ENCODE data around the gene ARHGAP15.

The ARHGAP15 gene

DNA sequence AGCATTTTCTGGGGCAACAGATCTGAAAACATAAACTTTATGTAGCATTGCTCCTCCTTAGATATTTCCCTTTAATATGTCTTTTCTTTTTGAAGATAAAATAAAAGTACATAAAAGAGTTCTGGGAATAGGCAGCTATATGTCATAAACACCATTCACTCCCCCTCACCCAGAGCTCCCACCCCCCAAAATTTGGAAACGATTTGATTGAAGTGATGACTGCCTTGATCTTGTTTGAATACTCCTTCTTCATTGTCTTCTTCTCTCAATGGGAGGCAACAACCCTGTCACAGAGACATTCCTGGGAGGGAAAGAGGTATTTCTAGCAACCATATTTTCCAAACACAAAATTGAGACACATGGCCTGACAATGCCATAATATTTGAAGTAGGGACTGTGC lies 369.3 kb downstream of the ARHGAP15 start:
- no peak overlapping the region for H3K27ac ChIP-seq (ENCODE audit: low read length)
- WGBS (ENCODE audit: insufficient coverage, insufficient read length) = no CpG with 5 or more reads among the region's 1 CpG
- no peak for DNase-seq (ENCODE audit: low read depth, low spot score)
- no peaks in the 10 kb centered on the region for H3K36me3 ChIP-seq (ENCODE audit: control insufficient read depth, insufficient read depth, low read length)
- H3K9me3 ChIP-seq (ENCODE audit: control insufficient read depth, insufficient read depth, low read length) = no peaks in the 10 kb centered on the region
- H3K27me3 ChIP-seq (ENCODE audit: control insufficient read depth, insufficient read depth, low read length) = no peaks in the 10 kb centered on the region
- H3K4me1 ChIP-seq (ENCODE audit: control insufficient read depth, insufficient read depth, low read length) = no peaks in the 10 kb centered on the region
- no peak overlapping the region for H3K4me3 ChIP-seq (ENCODE audit: low read length)

DNA sequence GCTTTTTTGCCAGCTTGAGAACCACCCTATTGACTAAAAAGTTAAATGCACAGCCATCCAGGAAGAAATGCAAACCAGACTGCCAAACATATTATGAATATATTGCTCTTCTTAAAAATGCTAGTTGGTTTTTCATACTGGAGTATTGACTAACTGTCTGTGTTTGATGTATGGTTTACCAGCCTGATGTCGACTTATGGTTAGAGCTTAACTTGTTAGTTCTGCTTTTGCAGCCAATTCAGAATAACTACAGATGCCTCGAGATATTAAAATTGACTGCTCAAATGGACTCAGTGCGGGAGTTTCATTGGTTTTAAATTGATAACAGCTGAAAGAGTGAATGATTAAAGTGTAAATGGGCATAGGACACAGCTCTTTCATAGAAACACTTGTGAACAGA lies 369.8 kb downstream of the ARHGAP15 start:
- H3K4me1 ChIP-seq (ENCODE audit: control insufficient read depth, insufficient read depth, low read length) = no peaks in the 10 kb centered on the region
- no peak overlapping the region for H3K4me3 ChIP-seq (ENCODE audit: low read length)
- no peaks in the 10 kb centered on the region for H3K36me3 ChIP-seq (ENCODE audit: control insufficient read depth, insufficient read depth, low read length)
- H3K27me3 ChIP-seq (ENCODE audit: control insufficient read depth, insufficient read depth, low read length) = no peaks in the 10 kb centered on the region
- H3K9me3 ChIP-seq (ENCODE audit: control insufficient read depth, insufficient read depth, low read length) = no peaks in the 10 kb centered on the region
- no peak for DNase-seq (ENCODE audit: low read depth, low spot score)
- H3K27ac ChIP-seq (ENCODE audit: low read length) = no peak overlapping the region
- WGBS (ENCODE audit: insufficient coverage, insufficient read length) = no CpG with 5 or more reads among the region's 3 CpGs

DNA sequence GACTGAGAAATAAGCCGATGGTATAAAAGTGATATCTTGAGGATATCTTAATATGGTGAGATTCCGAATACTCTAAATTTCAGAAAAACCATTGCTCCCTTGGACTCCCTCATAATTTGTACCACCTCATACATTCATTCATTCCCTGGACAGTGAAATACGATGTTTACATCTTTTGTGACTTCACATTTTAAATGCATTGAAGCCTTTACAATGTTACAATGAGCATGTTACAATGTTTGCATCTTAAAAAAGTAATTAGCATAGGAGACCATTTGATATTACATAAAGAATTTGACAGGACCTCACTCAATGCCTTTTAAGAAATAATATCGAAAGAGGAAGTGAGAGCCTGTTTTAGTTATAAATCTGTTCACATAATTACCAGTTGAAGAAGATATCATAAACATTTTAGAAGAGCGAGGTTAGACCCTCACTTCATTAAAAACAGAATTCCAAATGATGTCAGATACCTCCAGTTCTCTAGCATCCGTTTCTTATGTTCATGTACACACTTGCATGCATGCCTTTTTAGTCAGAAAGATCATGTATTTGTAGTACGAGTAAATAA lies 372.0 kb downstream of the ARHGAP15 start:
- WGBS (ENCODE audit: insufficient coverage, insufficient read length) = no CpG with 5 or more reads among the region's 7 CpGs
- Histone ChIP-seq H3K36me3 (ENCODE audit: control insufficient read depth, insufficient read depth, low read length) (no peaks in the 10 kb centered on the region), H3K27me3 (ENCODE audit: control insufficient read depth, insufficient read depth, low read length) (no peaks in the 10 kb centered on the region), H3K4me1 (ENCODE audit: control insufficient read depth, insufficient read depth, low read length) (no peaks in the 10 kb centered on the region), H3K4me3 (ENCODE audit: low read length) (no peak overlapping the region), H3K27ac (ENCODE audit: low read length) (no peak overlapping the region), H3K9me3 (ENCODE audit: control insufficient read depth, insufficient read depth, low read length) (no peaks in the 10 kb centered on the region)
- DNase-seq (ENCODE audit: low read depth, low spot score) = no peak

DNA sequence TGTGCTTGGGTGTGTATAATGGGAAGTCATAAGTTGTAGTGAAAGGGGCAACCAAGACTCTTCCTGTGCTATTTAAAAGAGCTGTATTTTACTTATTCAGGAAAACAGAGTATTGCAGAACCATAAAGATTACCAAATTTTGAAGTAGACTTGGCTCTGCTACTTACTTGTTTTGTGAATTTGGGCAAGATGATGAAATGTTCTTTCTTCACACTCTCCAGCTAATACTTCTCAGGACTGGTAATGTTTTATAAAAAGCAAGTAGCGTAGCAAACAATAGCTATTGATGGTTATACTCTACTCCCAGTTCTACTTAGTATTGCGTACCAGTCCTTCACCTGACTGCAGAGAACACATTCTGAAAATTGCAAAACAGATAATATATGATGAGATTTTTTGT lies 374.1 kb downstream of the ARHGAP15 start:
- Histone ChIP-seq H3K36me3 (ENCODE audit: control insufficient read depth, insufficient read depth, low read length) (no peaks in the 10 kb centered on the region), H3K27ac (ENCODE audit: low read length) (no peak overlapping the region), H3K27me3 (ENCODE audit: control insufficient read depth, insufficient read depth, low read length) (no peaks in the 10 kb centered on the region), H3K9me3 (ENCODE audit: control insufficient read depth, insufficient read depth, low read length) (no peaks in the 10 kb centered on the region), H3K4me3 (ENCODE audit: low read length) (no peak overlapping the region), H3K4me1 (ENCODE audit: control insufficient read depth, insufficient read depth, low read length) (no peaks in the 10 kb centered on the region)
- WGBS (ENCODE audit: insufficient coverage, insufficient read length) = no CpG with 5 or more reads among the region's 2 CpGs
- no peak for DNase-seq (ENCODE audit: low read depth, low spot score)

DNA sequence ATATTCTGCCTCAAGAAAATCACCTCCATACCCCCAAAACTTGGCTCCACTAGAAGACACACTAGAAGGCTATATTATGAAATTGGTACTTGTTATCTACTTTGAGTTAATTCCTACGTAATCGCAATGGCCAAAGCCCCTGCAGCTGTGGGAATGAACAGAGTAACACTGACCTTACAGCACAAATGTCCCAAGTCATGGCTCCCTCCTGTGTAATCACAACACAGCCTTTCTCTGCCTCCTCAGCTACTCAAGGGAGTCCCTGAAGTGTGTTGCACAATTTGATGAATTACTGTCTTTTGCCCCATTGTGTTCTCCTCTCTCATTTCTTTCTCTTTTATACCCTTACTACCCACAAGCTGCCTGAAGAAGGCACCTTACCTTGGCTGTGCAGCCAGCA lies 375.2 kb downstream of the ARHGAP15 start:
- no CpG with 5 or more reads among the region's 2 CpGs for WGBS (ENCODE audit: insufficient coverage, insufficient read length)
- Histone ChIP-seq H3K36me3 (ENCODE audit: control insufficient read depth, insufficient read depth, low read length) (no peaks in the 10 kb centered on the region), H3K9me3 (ENCODE audit: control insufficient read depth, insufficient read depth, low read length) (no peaks in the 10 kb centered on the region), H3K4me1 (ENCODE audit: control insufficient read depth, insufficient read depth, low read length) (no peaks in the 10 kb centered on the region), H3K27ac (ENCODE audit: low read length) (no peak overlapping the region), H3K4me3 (ENCODE audit: low read length) (no peak overlapping the region), H3K27me3 (ENCODE audit: control insufficient read depth, insufficient read depth, low read length) (no peaks in the 10 kb centered on the region)
- DNase-seq (ENCODE audit: low read depth, low spot score) = no peak

DNA sequence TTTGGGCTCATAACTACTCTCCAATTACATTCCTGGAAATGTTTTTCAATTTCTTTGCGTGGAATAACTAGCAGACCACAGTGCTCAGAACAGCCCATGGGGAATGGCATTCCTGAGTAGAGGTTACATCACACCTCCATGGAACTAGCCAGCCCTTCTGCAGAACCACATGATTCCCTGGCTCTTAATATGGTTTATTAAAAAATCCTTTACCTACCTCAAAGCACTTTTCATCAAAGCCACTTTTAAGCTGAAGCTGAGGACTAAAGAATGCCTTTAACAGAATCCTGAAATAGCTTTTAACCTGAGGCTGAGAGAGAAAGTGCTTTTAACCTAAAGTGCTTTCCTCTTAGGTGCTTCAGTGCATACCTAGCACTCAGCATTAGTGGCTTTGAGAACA lies 376.3 kb downstream of the ARHGAP15 start:
- no peak for DNase-seq (ENCODE audit: low read depth, low spot score)
- Histone ChIP-seq H3K27ac (ENCODE audit: low read length) (no peak overlapping the region), H3K27me3 (ENCODE audit: control insufficient read depth, insufficient read depth, low read length) (no peaks in the 10 kb centered on the region), H3K4me3 (ENCODE audit: low read length) (no peak overlapping the region), H3K36me3 (ENCODE audit: control insufficient read depth, insufficient read depth, low read length) (no peaks in the 10 kb centered on the region), H3K9me3 (ENCODE audit: control insufficient read depth, insufficient read depth, low read length) (no peaks in the 10 kb centered on the region), H3K4me1 (ENCODE audit: control insufficient read depth, insufficient read depth, low read length) (no peaks in the 10 kb centered on the region)
- WGBS (ENCODE audit: insufficient coverage, insufficient read length) = no CpG with 5 or more reads among the region's 1 CpG

DNA sequence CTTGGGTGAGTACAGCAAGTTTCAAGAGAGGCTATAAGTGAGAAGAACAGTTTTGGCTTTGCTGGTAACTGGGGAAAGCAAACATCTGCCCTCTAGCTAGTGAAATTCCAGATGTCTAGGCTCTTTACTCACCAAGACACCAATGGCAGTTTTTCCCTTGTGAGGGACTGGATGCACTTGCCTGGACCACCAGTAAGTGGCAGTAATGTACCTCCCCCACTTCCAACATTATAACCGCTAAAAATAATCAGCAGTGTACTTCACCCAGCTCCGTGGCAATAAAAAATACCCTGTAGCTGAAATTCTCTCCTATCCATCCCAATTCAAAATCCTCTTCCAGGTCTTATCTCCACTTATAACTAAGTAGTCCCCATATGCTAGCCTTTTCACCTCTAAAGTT lies 383.9 kb downstream of the ARHGAP15 start:
- Histone ChIP-seq H3K9me3 (ENCODE audit: control insufficient read depth, insufficient read depth, low read length) (no peaks in the 10 kb centered on the region), H3K27me3 (ENCODE audit: control insufficient read depth, insufficient read depth, low read length) (no peaks in the 10 kb centered on the region), H3K4me1 (ENCODE audit: control insufficient read depth, insufficient read depth, low read length) (no peaks in the 10 kb centered on the region), H3K36me3 (ENCODE audit: control insufficient read depth, insufficient read depth, low read length) (no peaks in the 10 kb centered on the region), H3K4me3 (ENCODE audit: low read length) (no peak overlapping the region), H3K27ac (ENCODE audit: low read length) (no peak overlapping the region)
- peak; percentile 33 for DNase-seq (ENCODE audit: low read depth, low spot score)
- WGBS (ENCODE audit: insufficient coverage, insufficient read length) = no CpG with 5 or more reads among the region's 2 CpGs

DNA sequence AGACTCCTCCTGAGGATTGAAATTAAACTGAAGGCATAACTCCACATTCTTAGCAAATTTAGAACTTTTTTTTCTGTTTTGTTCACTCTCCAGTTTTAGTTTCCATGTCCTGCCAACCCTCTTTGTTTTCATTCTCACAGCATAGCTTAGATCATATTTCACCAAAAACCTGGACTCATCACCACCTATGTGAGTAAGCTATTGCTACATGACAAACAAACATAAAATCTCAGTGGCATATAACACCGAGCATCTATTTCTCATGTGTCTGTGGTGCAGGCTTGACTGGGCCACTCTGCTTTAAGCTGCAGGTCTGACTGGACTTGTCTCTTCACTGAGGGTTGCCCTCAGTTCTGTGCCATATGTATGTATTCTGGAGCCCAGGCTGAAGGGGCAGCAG lies 385.2 kb downstream of the ARHGAP15 start:
- Histone ChIP-seq H3K27me3 (ENCODE audit: control insufficient read depth, insufficient read depth, low read length) (no peaks in the 10 kb centered on the region), H3K9me3 (ENCODE audit: control insufficient read depth, insufficient read depth, low read length) (no peaks in the 10 kb centered on the region), H3K36me3 (ENCODE audit: control insufficient read depth, insufficient read depth, low read length) (no peaks in the 10 kb centered on the region), H3K4me3 (ENCODE audit: low read length) (no peak overlapping the region), H3K4me1 (ENCODE audit: control insufficient read depth, insufficient read depth, low read length) (no peaks in the 10 kb centered on the region), H3K27ac (ENCODE audit: low read length) (no peak overlapping the region)
- no peak for DNase-seq (ENCODE audit: low read depth, low spot score)
- no CpG with 5 or more reads among the region's 1 CpG for WGBS (ENCODE audit: insufficient coverage, insufficient read length)

DNA sequence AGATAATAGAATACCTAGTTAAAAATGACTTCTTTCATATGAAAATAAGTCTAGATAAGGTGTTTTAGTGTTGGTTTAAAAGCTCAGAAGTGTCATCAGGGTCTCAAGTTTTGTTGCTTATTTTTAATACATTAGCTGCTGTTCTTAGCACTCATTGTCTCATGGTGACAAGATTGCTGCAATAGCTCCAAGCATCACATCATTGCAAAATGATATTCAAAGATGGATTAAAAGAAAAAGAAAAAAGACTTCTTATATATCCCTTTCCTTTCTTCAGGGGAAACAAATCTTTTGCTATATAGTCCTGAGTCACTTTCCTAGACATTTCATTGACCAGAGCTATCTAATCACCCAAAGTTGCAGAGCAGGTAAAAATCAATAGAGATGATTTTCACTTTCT lies 386.1 kb downstream of the ARHGAP15 start:
- DNase-seq (ENCODE audit: low read depth, low spot score) = no peak
- no peaks in the 10 kb centered on the region for H3K27me3 ChIP-seq (ENCODE audit: control insufficient read depth, insufficient read depth, low read length)
- H3K4me3 ChIP-seq (ENCODE audit: low read length) = no peak overlapping the region
- H3K4me1 ChIP-seq (ENCODE audit: control insufficient read depth, insufficient read depth, low read length) = no peaks in the 10 kb centered on the region
- no peaks in the 10 kb centered on the region for H3K36me3 ChIP-seq (ENCODE audit: control insufficient read depth, insufficient read depth, low read length)
- no peaks in the 10 kb centered on the region for H3K9me3 ChIP-seq (ENCODE audit: control insufficient read depth, insufficient read depth, low read length)
- H3K27ac ChIP-seq (ENCODE audit: low read length) = no peak overlapping the region

DNA sequence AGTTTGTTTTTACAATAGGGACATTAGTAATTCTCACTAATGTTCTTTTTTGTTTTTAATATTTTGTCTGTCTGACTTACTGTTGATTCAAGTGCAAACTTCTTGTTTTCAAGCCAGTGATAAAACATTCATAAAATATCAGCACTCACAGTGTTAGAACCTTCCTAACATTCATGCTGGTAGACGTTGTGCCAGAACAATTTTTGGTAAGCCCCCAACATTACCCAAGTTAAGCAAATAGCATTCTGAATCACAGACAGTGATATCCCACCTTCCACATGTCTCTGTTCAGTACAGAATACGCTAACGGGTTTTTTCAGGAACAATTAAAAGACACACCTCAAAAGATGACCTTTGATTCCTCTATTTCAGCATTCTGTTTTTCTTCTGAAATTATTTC lies 390.3 kb downstream of the ARHGAP15 start:
- Histone ChIP-seq H3K27me3 (ENCODE audit: control insufficient read depth, insufficient read depth, low read length) (no peaks in the 10 kb centered on the region), H3K27ac (ENCODE audit: low read length) (no peak overlapping the region), H3K9me3 (ENCODE audit: control insufficient read depth, insufficient read depth, low read length) (no peaks in the 10 kb centered on the region), H3K36me3 (ENCODE audit: control insufficient read depth, insufficient read depth, low read length) (no peaks in the 10 kb centered on the region), H3K4me3 (ENCODE audit: low read length) (no peak overlapping the region), H3K4me1 (ENCODE audit: control insufficient read depth, insufficient read depth, low read length) (no peaks in the 10 kb centered on the region)
- no peak for DNase-seq (ENCODE audit: low read depth, low spot score)
- no CpG with 5 or more reads among the region's 3 CpGs for WGBS (ENCODE audit: insufficient coverage, insufficient read length)

DNA sequence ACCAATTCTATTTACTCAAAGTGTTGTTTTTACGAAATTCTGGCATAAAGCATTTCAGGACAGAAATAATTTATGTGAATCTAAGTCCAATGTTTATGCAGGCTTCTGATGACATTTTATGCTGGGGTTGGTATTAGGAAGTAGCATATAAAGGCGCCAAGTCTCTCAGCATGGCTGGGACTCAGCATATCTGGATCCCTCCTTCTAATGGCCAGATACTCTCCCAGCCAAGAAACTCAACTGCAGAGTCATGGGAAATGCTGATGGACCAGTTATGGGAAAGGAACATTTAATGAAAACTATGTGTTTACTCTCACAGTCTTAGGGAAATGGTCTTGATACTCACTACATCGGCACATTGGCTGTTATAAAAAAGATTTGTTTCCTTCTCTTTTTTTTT lies 392.2 kb downstream of the ARHGAP15 start:
- WGBS (ENCODE audit: insufficient coverage, insufficient read length) = no CpG with 5 or more reads among the region's 3 CpGs
- no peaks in the 10 kb centered on the region for H3K27me3 ChIP-seq (ENCODE audit: control insufficient read depth, insufficient read depth, low read length)
- no peaks in the 10 kb centered on the region for H3K36me3 ChIP-seq (ENCODE audit: control insufficient read depth, insufficient read depth, low read length)
- H3K9me3 ChIP-seq (ENCODE audit: control insufficient read depth, insufficient read depth, low read length) = no peaks in the 10 kb centered on the region
- H3K4me3 ChIP-seq (ENCODE audit: low read length) = no peak overlapping the region
- peaks cover 2% of the 10 kb centered on the region; the same call in 1 of the 2 replicates for H3K4me1 ChIP-seq (ENCODE audit: control insufficient read depth, insufficient read depth, low read length)
- no peak overlapping the region for H3K27ac ChIP-seq (ENCODE audit: low read length)
- no peak for DNase-seq (ENCODE audit: low read depth, low spot score)

Measured in iPS DF 6.9 (cell line).